ENCODE data around the gene METRN.

DNA sequence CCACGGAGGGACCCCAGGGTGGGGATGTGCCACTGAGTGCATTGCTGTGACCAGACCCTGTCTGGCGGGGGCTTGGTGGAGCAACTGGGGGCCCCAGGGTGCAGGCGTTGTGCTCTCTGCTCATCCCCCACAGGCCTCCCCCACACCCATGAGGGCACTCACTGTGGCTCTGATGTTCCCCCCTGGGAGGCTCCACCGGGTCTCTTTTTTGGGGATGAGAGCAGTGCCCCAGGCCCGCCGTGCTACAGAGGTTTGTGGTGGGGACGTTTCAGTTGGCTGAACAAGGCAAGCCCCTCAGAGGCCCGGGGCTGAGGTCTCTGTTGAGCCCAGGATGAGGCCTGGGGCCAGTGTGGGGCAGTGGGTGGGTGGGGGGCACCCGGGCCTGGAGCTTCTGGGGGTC lies 8.8 kb downstream of the METRN start:
- TF ChIP-seq SIN3A (IDR thresholded peaks at IDR 0.05; ENCODE audit: borderline replicate concordance, insufficient read depth, low read length) (no peak), TAF1 (IDR thresholded peaks at IDR 0.05; ENCODE audit: borderline replicate concordance, insufficient read depth, low read length) (no peak), POLR2AphosphoS5 (IDR thresholded peaks at IDR 0.05; ENCODE audit: low read depth, low read length) (no peak)
